Mucosa of gallbladder (tissue), 1 donor: ENCODE measurements around the gene DCAF5. TPM values are rescaled to one million over a fixed set of nuclear protein-coding genes. Genes with fewer than 3 reads are reported as not detected.
"Not testable (repeated sequence)": the region's sequence is repeated elsewhere in the genome, so short reads cannot be mapped to it uniquely, and the experiment has no call there.

Experiments
- DNase-seq: peaks from one replicate; pipeline ENCODE4 v3.0.0-alpha.2; 2020; ENCODE audit warnings: low spot score
- total RNA-seq: library from RNA; stranded (reverse); gene quantifications from one replicate; pipeline ENCODE4 v1.2.1, GENCODE V29; 2021
- donor health status: DM: no; HTN: no; CAD: no.

DCAF5 gene
- total RNA-seq = 56.4 TPM

GRCh38 chr14:69152902-69153151, at the start of gene DCAF5:
TSS of gene DCAF5 (minus strand) at chr14:69153119. CDS start at chr14:69152978, 141 bp downstream.
- peak; percentile 95 for DNase-seq

GRCh38 chr14:69199786-69200185, 46.9 kb upstream of the DCAF5 start:
- DNase-seq = no peak

GRCh38 chr14:69193721-69194120, 40.8 kb upstream of the DCAF5 start:
- no peak for DNase-seq

- DNase-seq = peak; percentile 91
Measured at GRCh38 chr14:69191340-69192111, 38.6 kb upstream of the DCAF5 start, which contains the start of gene EXD2. TSS of gene EXD2 (plus strand) at chr14:69191498. CDS start at chr14:69209471, 17,973 bp downstream.

GRCh38 chr14:69190191-69190590, 37.3 kb upstream of the DCAF5 start:
- DNase-seq = no peak

- DNase-seq = no peak
Measured at GRCh38 chr14:69183735-69184134, 30.8 kb upstream of the DCAF5 start.

GRCh38 chr14:69182580-69182979, 29.7 kb upstream of the DCAF5 start:
- not testable (repeated sequence) for DNase-seq

GRCh38 chr14:69181491-69181890, 28.6 kb upstream of the DCAF5 start:
- no peak for DNase-seq

- no peak for DNase-seq
Measured at GRCh38 chr14:69175130-69175529, 22.2 kb upstream of the DCAF5 start.

GRCh38 chr14:69171569-69171968, 18.6 kb upstream of the DCAF5 start:
- no peak for DNase-seq

GRCh38 chr14:69170839-69171238, 17.9 kb upstream of the DCAF5 start:
- no peak for DNase-seq

GRCh38 chr14:69165787-69166186, 12.9 kb upstream of the DCAF5 start:
- not testable (repeated sequence) for DNase-seq

- DNase-seq = no peak
Measured at GRCh38 chr14:69161590-69161989, 8.7 kb upstream of the DCAF5 start.

- DNase-seq = no peak
Measured at GRCh38 chr14:69156224-69156623, 3.3 kb upstream of the DCAF5 start.

GRCh38 chr14:69154779-69155178, 1.9 kb upstream of the DCAF5 start:
- peak; percentile 23 for DNase-seq

GRCh38 chr14:69153873-69154270, 953 bp upstream of the DCAF5 start:
- no peak for DNase-seq

GRCh38 chr14:69153152-69153872, 393 bp upstream of the DCAF5 start:
- no peak for DNase-seq

GRCh38 chr14:69152181-69152901, 578 bp downstream of the DCAF5 start:
- no peak for DNase-seq

GRCh38 chr14:69151458-69152180, 1.3 kb downstream of the DCAF5 start:
- peak; percentile 65 for DNase-seq

- no peak for DNase-seq
Measured at GRCh38 chr14:69149461-69150244, 3.3 kb downstream of the DCAF5 start.

GRCh38 chr14:69142101-69142500, 10.8 kb downstream of the DCAF5 start:
- DNase-seq = no peak
